GM10248 (cell line): ENCODE results near the gene NRN1L.
A peak's percentile ranks its signal among the peaks of the same experiment; 100 is the strongest.
"Not testable (repeated sequence)": the region's sequence is repeated elsewhere in the genome, so short reads cannot be mapped to it uniquely, and the experiment has no call there.

Source experiments
- CTCF ChIA-PET: fragments of 300-600 bp; sonication (Branson Sonifier 250); formaldehyde crosslinking; extraction: SDS; loops from one replicate; lab custom pipeline; 2021; ENCODE audit warnings: antibody characterized with exemption; lab: Yijun Ruan, JAX
- POLR2A ChIA-PET: fragments of 350-650 bp; sonication (Branson Sonifier 250); formaldehyde crosslinking; extraction: SDS; loops from one replicate; lab custom pipeline; 2020; ENCODE audit warnings: antibody characterized with exemption; lab: Yijun Ruan, JAX
- DNase-seq: peaks from one replicate; pipeline ENCODE4 v3.0.0; 2012; ENCODE audit errors: extremely low spot score
- TF ChIP-seq, protein P1 (sequence below): IDR thresholded peaks from 2 replicates; pipeline ENCODE4 v1.5.1; 2012; ENCODE audit warnings: mild to moderate bottlenecking, low read depth; ENCODE audit errors: extremely low read depth, missing control alignments, control extremely low read depth

Gene NRN1L

DNA sequence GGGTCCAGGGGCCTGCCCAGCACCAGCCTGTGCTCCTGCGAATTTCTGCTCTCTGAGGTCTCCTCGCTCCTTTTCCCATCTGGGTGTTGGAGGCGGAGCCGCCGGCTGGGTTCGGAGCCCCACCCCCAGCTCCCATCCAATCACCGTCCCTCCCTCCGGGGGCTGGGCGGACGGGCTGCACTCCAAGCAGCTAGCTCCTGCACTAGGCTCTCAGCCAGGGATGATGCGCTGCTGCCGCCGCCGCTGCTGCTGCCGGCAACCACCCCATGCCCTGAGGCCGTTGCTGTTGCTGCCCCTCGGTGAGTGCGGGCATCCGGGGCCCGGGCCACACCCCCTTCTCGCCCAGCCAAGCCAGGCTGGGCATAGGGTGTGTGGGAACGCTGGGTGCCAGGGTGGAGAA, at the start of gene NRN1L:
TSS of gene NRN1L (plus strand) at position 202 of the 400 bp plus-strand sequence. CDS start at position 221, 19 bp downstream.
- DNase-seq = no peak
- ChIA-PET CTCF (interaction anchor here (0.9 to 5.7 kb wide), 23 partner anchors 8 to 345 kb away, joined by 3 to 72 read pairs (median 11); partner anchors contain the start of genes DDX28, DUS2, EDC4 and PSKH1), POLR2A (no interaction called here)
- TF ChIP-seq, protein P1, sequence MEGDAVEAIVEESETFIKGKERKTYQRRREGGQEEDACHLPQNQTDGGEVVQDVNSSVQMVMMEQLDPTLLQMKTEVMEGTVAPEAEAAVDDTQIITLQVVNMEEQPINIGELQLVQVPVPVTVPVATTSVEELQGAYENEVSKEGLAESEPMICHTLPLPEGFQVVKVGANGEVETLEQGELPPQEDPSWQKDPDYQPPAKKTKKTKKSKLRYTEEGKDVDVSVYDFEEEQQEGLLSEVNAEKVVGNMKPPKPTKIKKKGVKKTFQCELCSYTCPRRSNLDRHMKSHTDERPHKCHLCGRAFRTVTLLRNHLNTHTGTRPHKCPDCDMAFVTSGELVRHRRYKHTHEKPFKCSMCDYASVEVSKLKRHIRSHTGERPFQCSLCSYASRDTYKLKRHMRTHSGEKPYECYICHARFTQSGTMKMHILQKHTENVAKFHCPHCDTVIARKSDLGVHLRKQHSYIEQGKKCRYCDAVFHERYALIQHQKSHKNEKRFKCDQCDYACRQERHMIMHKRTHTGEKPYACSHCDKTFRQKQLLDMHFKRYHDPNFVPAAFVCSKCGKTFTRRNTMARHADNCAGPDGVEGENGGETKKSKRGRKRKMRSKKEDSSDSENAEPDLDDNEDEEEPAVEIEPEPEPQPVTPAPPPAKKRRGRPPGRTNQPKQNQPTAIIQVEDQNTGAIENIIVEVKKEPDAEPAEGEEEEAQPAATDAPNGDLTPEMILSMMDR = no peak

DNA sequence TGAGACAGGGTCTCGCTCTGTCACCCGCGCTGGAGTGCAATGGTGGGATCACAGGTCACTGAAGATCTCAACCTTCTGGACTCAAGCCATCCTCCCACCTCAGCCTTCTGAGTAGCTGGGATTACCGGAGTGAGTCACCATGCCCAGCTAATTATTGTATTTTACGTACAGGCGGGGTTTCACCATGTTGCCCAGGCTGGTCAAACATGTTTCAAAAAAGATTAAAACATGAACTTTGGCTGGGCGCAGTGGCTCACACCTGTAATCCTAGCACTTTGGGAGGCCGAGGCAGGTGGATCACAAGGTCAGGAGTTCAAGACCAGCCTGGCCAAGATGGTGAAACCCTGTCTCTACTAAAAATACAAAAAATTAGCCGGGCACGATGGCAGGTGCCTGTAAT, 47.5 kb upstream of the NRN1L start:
- DNase-seq, POLR2A ChIA-PET: not testable (repeated sequence)
- CTCF ChIA-PET = interaction anchor here (1.0 to 2.5 kb wide), 5 partner anchors 9 to 164 kb away, joined by 3 to 13 read pairs (median 4); partner anchors contain the start of gene NUTF2

DNA sequence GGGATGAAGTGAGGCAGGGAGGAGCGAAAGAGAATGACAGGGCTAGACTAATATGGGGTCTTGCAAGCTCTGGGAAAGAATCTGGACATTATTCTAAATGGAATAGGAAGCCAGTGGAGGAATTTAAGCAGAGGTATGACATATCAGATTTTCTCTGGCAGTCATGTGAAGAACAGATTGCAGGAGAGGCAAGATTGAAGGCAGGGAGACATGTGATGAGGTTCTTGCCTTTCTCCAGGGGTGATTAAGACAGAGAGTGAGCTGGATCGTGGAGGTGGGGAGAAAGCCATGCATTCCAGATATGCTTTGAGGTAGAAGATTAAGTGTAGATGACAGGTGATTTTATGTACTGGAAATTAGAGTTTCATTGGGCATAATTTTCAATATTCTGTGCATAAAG, 46.9 kb upstream of the NRN1L start:
- POLR2A ChIA-PET = no interaction called here
- DNase-seq = no peak
- TF ChIP-seq, protein P1 = no peak
- CTCF ChIA-PET = interaction anchor here (1.0 to 2.5 kb wide), 5 partner anchors 8 to 165 kb away, joined by 3 to 13 read pairs (median 4); partner anchors contain the start of gene NUTF2

DNA sequence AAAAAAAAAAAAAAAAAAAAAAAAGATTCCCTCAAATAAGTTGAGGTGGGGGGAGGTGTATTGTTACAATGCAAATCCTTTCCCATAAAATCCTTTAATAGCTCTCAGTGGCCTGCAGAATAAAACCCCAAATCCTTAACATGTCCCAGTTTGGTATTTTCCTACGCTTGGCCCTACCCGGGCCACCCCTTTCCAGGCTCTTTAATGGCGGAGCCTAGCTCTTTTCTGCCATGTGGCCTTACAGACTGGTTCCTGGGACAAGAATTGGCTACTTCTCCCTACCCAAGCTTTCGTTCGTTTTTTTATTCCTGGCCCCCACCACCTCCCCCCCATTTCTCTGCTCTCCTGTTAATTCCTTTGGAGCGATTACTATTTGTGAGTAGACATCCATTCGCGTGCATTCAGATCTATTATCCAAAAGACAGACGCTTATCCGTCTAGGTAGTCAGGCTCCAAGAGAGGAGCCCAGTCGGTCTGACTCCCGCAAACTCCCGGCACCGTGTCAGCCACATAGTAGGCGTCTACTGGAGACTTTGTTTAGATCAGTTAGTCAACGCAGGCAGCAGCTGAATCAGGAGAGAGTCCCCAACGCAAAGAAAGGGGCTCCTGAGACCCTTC, 43.4 kb upstream of the NRN1L start:
- TF ChIP-seq, protein P1 = no peak
- ChIA-PET CTCF (interaction anchor here (0.7 to 1.5 kb wide), 7 partner anchors 8 to 231 kb away, joined by 3 to 10 read pairs (median 3); no protein-coding TSS in a partner anchor), POLR2A (no interaction called here)
- no peak for DNase-seq

DNA sequence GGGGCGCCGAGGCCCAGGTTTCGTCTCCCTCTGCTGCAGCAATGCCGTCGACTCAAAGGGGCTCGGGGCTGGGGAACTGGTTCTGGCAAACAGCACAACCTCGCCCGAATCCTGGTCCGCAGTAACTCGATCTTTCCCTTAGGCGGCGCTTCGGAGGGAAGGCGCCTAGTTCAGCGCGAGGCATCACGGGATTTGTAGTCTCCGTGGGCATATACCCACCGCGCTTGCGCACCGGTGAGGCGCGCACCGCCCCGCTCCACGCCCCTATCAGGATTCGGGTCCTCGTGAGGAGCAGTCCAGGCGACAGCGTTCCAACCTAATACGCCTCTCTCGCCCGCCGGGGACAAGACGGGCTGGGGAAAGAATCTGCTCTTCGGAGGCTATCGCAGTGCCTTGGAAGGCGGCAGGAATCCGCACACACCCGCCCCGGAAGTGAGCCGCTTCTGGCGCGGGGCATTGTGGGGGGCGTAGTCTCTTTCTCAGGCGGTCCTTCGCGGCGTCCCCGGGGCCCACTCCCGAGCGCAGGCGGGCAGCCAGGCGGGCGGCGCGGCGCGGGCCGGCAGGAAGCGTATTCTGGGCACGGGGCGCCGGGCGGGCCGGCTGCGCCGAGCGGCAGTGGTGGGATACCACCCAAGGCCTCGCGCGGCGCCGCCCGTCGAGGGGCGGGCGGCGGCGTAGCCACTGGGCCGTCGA, 42.7 kb upstream of the NRN1L start, which contains the start of gene THAP11:
TSS of gene THAP11 (plus strand) at position 505 of the 693 bp plus-strand sequence. CDS start 235 bp downstream, outside the sequence.
- DNase-seq = peak; percentile 92
- POLR2A ChIA-PET = no interaction called here
- TF ChIP-seq, protein P1 = peak; percentile 87
- CTCF ChIA-PET = interaction anchor here (1.0 to 1.5 kb wide), 4 partner anchors 21 to 230 kb away, joined by 3 to 10 read pairs (median 3); no protein-coding TSS in a partner anchor

DNA sequence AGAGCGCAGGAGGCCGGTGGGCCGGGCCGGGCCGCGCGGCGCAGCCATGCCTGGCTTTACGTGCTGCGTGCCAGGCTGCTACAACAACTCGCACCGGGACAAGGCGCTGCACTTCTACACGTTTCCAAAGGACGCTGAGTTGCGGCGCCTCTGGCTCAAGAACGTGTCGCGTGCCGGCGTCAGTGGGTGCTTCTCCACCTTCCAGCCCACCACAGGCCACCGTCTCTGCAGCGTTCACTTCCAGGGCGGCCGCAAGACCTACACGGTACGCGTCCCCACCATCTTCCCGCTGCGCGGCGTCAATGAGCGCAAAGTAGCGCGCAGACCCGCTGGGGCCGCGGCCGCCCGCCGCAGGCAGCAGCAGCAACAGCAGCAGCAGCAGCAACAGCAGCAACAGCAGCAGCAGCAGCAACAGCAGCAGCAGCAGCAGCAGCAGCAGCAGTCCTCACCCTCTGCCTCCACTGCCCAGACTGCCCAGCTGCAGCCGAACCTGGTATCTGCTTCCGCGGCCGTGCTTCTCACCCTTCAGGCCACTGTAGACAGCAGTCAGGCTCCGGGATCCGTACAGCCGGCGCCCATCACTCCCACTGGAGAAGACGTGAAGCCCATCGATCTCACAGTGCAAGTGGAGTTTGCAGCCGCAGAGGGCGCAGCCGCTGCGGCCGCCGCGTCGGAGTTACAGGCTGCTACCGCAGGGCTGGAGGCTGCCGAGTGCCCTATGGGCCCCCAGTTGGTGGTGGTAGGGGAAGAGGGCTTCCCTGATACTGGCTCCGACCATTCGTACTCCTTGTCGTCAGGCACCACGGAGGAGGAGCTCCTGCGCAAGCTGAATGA, 42.0 kb upstream of the NRN1L start:
- POLR2A ChIA-PET = no interaction called here
- CTCF ChIA-PET = interaction anchor here (0.9 to 3.0 kb wide), 7 partner anchors 9 to 322 kb away, joined by 3 to 18 read pairs (median 6); partner anchors contain the start of genes RANBP10 and TSNAXIP1
- peak; percentile 50 for DNase-seq
- TF ChIP-seq, protein P1 = peak; percentile 57
